GM19240 (cell line): ENCODE data around the gene LRRC56.
A peak's percentile ranks its signal among the peaks of the same experiment; 100 is the strongest.

Experiments used
- DNase-seq: peaks from one replicate; pipeline ENCODE4 v3.0.0; 2011; ENCODE audit warnings: low spot score; ENCODE audit not compliant: insufficient read length

The LRRC56 gene

GRCh38 chr11:540583-541432 is 3.5 kb downstream of the LRRC56 start:
- DNase-seq, result no peak

- DNase-seq, result no peak
Measured at GRCh38 chr11:541433-541885, 4.1 kb downstream of the LRRC56 start.

- DNase-seq, result no peak
Measured at GRCh38 chr11:544817-545166, 7.5 kb downstream of the LRRC56 start.

GRCh38 chr11:545171-545570 is 7.8 kb downstream of the LRRC56 start:
- no peak for DNase-seq

GRCh38 chr11:548700-549603 is 11.6 kb downstream of the LRRC56 start:
- no peak for DNase-seq

GRCh38 chr11:550021-550745 is 12.9 kb downstream of the LRRC56 start:
- no peak for DNase-seq

GRCh38 chr11:550746-551085 is 13.4 kb downstream of the LRRC56 start:
- no peak for DNase-seq

GRCh38 chr11:551131-551530 is 13.8 kb downstream of the LRRC56 start:
- no peak for DNase-seq

GRCh38 chr11:551596-551995 is 14.3 kb downstream of the LRRC56 start:
- no peak for DNase-seq

GRCh38 chr11:553083-553987 is 16.0 kb downstream of the LRRC56 start:
- no peak for DNase-seq

- no peak for DNase-seq
Measured at GRCh38 chr11:553988-554340, 16.6 kb downstream of the LRRC56 start.

- DNase-seq, result peak; percentile 82
Measured at GRCh38 chr11:554428-555226, 17.3 kb downstream of the LRRC56 start.

GRCh38 chr11:555227-555779 is 18.0 kb downstream of the LRRC56 start:
- no peak for DNase-seq

- DNase-seq, result no peak
Measured at GRCh38 chr11:555780-556661, 18.7 kb downstream of the LRRC56 start.

GRCh38 chr11:556662-557256 is 19.4 kb downstream of the LRRC56 start:
- DNase-seq, result no peak

GRCh38 chr11:557328-558132 is 20.2 kb downstream of the LRRC56 start:
- DNase-seq, result no peak

GRCh38 chr11:558503-558902 is 21.2 kb downstream of the LRRC56 start:
- no peak for DNase-seq
